Measurements from ENCODE around the gene TSPAN11. TPM values are rescaled to one million over a fixed set of nuclear protein-coding genes. Genes with fewer than 3 reads are reported as not detected.
"Not testable (repeated sequence)": the region's sequence is repeated elsewhere in the genome, so short reads cannot be mapped to it uniquely, and the experiment has no call there.

Gene TSPAN11
- total and polyA plus RNA-seq, 7 experiments from 2014 or later: not detected

GRCh38 chr12:31023271-31023724 is 96.8 kb downstream of the TSPAN11 start:
- H3K36me3 ChIP-seq (ENCODE audit: control insufficient read depth in 2 of 3, insufficient read depth in 3 of 3, low read length in 3 of 3): no peaks in the 10 kb centered on the region
- ATAC-seq (no peak), DNase-seq (no peak)
- H3K4me3 Mint-ChIP-seq: no peak overlapping the region
- H3K9me3 ChIP-seq (ENCODE audit: control insufficient read depth in 2 of 3, low read length in 3 of 3): no peaks in the 10 kb centered on the region
- H3K4me1 ChIP-seq (ENCODE audit: control insufficient read depth in 2 of 2, insufficient read depth in 2 of 2, low read length in 2 of 2): no peaks in the 10 kb centered on the region
- ChIA-PET CTCF (no interaction called here), POLR2A (no interaction called here)
- no peak overlapping the region for H3K27ac ChIP-seq (ENCODE audit: low read depth, low read length)
- H3K4me3 ChIP-seq (ENCODE audit: low read length): no peak overlapping the region
- peaks cover 0 to 9% (median 2%) of the 10 kb centered on the region in 11 donors for H3K9me3 Mint-ChIP-seq
- intact Hi-C loops (cut with micrococcal nuclease): no loop called here
- H3K27ac Mint-ChIP-seq: no peak overlapping the region
- peaks cover 0 to 3% (median 0%) of the 10 kb centered on the region in 5 donors for H3K36me3 Mint-ChIP-seq
- H3K27me3 Mint-ChIP-seq: peaks cover 0 to 25% (median 0%) of the 10 kb centered on the region in 5 donors
- H3K27me3 ChIP-seq (ENCODE audit: control insufficient read depth in 2 of 2, insufficient read depth in 2 of 2, low read length in 2 of 2): no peaks in the 10 kb centered on the region
- H3K4me1 Mint-ChIP-seq: no peaks in the 10 kb centered on the region

- intact Hi-C loops (cut with micrococcal nuclease): no loop called here
- H3K27me3 Mint-ChIP-seq: peaks cover 0 to 24% (median 0%) of the 10 kb centered on the region in 5 donors
- peaks cover 0 to 9% (median 2%) of the 10 kb centered on the region in 11 donors for H3K9me3 Mint-ChIP-seq
- H3K4me1 Mint-ChIP-seq: no peaks in the 10 kb centered on the region
- peaks cover 0 to 3% (median 0%) of the 10 kb centered on the region in 5 donors for H3K36me3 Mint-ChIP-seq
- no peaks in the 10 kb centered on the region for H3K36me3 ChIP-seq (ENCODE audit: control insufficient read depth in 2 of 3, insufficient read depth in 3 of 3, low read length in 3 of 3)
- ATAC-seq (no peak), DNase-seq (no peak)
- H3K27ac ChIP-seq (ENCODE audit: low read depth, low read length): no peak overlapping the region
- no peaks in the 10 kb centered on the region for H3K9me3 ChIP-seq (ENCODE audit: control insufficient read depth in 2 of 3, low read length in 3 of 3)
- POLR2A ChIA-PET: no interaction called here
- no peak overlapping the region for H3K4me3 ChIP-seq (ENCODE audit: low read length)
- no peak overlapping the region for H3K4me3 Mint-ChIP-seq
- H3K27ac Mint-ChIP-seq: no peak overlapping the region
- no peaks in the 10 kb centered on the region for H3K4me1 ChIP-seq (ENCODE audit: control insufficient read depth in 2 of 2, insufficient read depth in 2 of 2, low read length in 2 of 2)
- CTCF ChIA-PET: no interaction called here
- no peaks in the 10 kb centered on the region for H3K27me3 ChIP-seq (ENCODE audit: control insufficient read depth in 2 of 2, insufficient read depth in 2 of 2, low read length in 2 of 2)
Measured at GRCh38 chr12:31026202-31026601, 99.7 kb downstream of the TSPAN11 start.

DNA sequence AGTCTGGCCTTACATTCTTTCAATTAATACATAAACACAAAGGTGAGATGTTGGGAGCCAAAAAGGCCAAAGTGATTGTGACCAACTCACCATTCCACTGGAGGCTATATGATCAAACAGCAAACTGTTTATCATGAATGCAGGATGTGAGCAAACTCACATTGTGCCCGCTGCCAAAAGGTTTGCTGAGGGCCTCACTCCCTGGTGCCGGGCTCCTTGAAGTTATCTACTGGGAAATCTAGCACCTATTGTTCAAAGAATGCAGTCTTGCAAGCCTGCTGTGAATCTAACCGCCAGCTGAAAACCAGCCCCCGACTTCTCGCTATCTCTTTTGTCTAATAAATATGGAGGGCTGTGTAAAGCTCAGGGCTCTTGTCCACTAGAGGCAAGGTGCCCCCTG is 100.5 kb downstream of the TSPAN11 start:
- CTCF ChIA-PET, ATAC-seq: not testable (repeated sequence)

DNA sequence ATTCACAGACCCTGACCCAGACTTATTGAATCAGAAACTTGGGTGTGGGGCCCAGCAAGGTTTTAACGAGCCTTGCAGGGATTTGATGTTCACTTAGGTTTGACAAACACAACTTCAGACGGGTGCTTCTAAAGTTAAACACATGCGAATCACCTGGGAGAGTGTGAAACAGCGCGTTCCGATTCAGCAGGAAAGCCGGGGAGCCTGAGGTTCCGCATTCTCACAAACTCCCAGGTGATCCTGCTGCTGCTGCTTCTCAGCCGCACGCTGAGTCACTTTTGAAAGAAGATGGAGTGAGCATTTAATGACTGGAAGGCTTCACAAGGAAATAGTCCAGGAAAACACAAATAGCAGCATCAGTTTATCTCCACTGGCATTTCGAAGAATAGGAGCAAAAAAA is 102.9 kb downstream of the TSPAN11 start:
- H3K4me1 Mint-ChIP-seq: no peaks in the 10 kb centered on the region
- ATAC-seq: no peak
- Histone ChIP-seq H3K27me3 (ENCODE audit: control insufficient read depth in 2 of 2, insufficient read depth in 2 of 2, low read length in 2 of 2) (no peaks in the 10 kb centered on the region), H3K4me3 (ENCODE audit: low read length) (no peak overlapping the region), H3K36me3 (ENCODE audit: control insufficient read depth in 2 of 3, insufficient read depth in 3 of 3, low read length in 3 of 3) (no peaks in the 10 kb centered on the region), H3K27ac (ENCODE audit: low read depth, low read length) (no peak overlapping the region), H3K9me3 (ENCODE audit: control insufficient read depth in 2 of 3, low read length in 3 of 3) (no peaks in the 10 kb centered on the region), H3K4me1 (ENCODE audit: control insufficient read depth in 2 of 2, insufficient read depth in 2 of 2, low read length in 2 of 2) (no peaks in the 10 kb centered on the region)
- intact Hi-C loops (cut with micrococcal nuclease): no loop called here
- DNase-seq: no peak
- H3K27me3 Mint-ChIP-seq: peaks cover 0 to 20% (median 5%) of the 10 kb centered on the region in 5 donors
- no peak overlapping the region for H3K27ac Mint-ChIP-seq
- H3K4me3 Mint-ChIP-seq: no peak overlapping the region
- POLR2A ChIA-PET: no interaction called here
- peaks cover 0 to 9% (median 0%) of the 10 kb centered on the region in 11 donors for H3K9me3 Mint-ChIP-seq
- CTCF ChIA-PET: no interaction called here
- H3K36me3 Mint-ChIP-seq: peaks cover 0 to 3% (median 0%) of the 10 kb centered on the region in 5 donors

More for the DNA sequence above, 100.5 kb downstream of the TSPAN11 start:
- H3K27ac Mint-ChIP-seq; H3K27ac ChIP-seq (ENCODE audit: low read depth, low read length); H3K4me3 ChIP-seq (ENCODE audit: low read length); H3K9me3 ChIP-seq (ENCODE audit: control insufficient read depth in 2 of 3, low read length in 3 of 3); H3K36me3 ChIP-seq (ENCODE audit: control insufficient read depth in 2 of 3, insufficient read depth in 3 of 3, low read length in 3 of 3); intact Hi-C loops (cut with micrococcal nuclease); H3K36me3 Mint-ChIP-seq; H3K9me3 Mint-ChIP-seq; H3K4me1 ChIP-seq (ENCODE audit: control insufficient read depth in 2 of 2, insufficient read depth in 2 of 2, low read length in 2 of 2); POLR2A ChIA-PET; H3K4me1 Mint-ChIP-seq; DNase-seq; H3K4me3 Mint-ChIP-seq; H3K27me3 ChIP-seq (ENCODE audit: control insufficient read depth in 2 of 2, insufficient read depth in 2 of 2, low read length in 2 of 2): not testable (repeated sequence)
- peaks cover 0 to 22% (median 3%) of the 10 kb centered on the region in 5 donors for H3K27me3 Mint-ChIP-seq

DNA sequence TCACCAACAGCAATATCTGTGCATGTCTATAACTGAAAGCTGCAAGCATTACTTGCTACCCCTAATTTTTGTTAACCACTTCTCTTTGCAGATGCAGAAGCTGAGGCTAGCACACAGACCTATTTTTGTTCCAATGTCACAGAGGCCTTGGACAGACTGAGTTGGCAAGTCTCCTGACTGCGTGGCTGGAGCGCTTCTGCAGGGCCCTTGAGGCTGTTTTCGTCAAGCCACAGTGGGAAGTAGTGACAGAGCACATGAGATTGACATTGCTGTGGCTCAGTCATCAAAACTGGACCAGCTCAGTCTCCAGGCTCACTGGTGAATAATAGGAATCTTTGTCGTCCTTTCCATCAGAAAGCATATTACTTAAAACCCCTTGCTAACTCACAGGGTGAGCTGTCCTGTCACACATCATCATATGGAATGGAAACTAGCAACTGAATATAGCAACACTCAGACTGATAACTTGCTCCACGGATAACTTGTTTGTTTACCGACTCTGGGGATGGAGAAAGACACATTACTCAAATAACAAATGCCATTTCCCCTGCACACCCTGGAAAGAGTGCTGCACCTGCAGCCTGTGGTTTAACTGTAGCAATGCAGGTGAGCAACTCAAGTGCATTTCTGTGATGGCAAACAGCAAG is 103.5 kb downstream of the TSPAN11 start:
- DNase-seq (no peak), ATAC-seq (no peak)
- no peaks in the 10 kb centered on the region for H3K36me3 ChIP-seq (ENCODE audit: control insufficient read depth in 2 of 3, insufficient read depth in 3 of 3, low read length in 3 of 3)
- Mint-ChIP-seq H3K4me1 (no peaks in the 10 kb centered on the region), H3K9me3 (peaks cover 0 to 9% (median 0%) of the 10 kb centered on the region in 11 donors), H3K27me3 (peaks cover 0 to 20% (median 5%) of the 10 kb centered on the region in 5 donors), H3K27ac (no peak overlapping the region), H3K36me3 (peaks cover 0 to 3% (median 0%) of the 10 kb centered on the region in 5 donors), H3K4me3 (no peak overlapping the region)
- no peaks in the 10 kb centered on the region for H3K27me3 ChIP-seq (ENCODE audit: control insufficient read depth in 2 of 2, insufficient read depth in 2 of 2, low read length in 2 of 2)
- intact Hi-C loops (cut with micrococcal nuclease): no loop called here
- no peaks in the 10 kb centered on the region for H3K9me3 ChIP-seq (ENCODE audit: control insufficient read depth in 2 of 3, low read length in 3 of 3)
- H3K4me1 ChIP-seq (ENCODE audit: control insufficient read depth in 2 of 2, insufficient read depth in 2 of 2, low read length in 2 of 2): no peaks in the 10 kb centered on the region
- ChIA-PET POLR2A (no interaction called here), CTCF (no interaction called here)
- H3K4me3 ChIP-seq (ENCODE audit: low read length): no peak overlapping the region
- no peak overlapping the region for H3K27ac ChIP-seq (ENCODE audit: low read depth, low read length)

DNA sequence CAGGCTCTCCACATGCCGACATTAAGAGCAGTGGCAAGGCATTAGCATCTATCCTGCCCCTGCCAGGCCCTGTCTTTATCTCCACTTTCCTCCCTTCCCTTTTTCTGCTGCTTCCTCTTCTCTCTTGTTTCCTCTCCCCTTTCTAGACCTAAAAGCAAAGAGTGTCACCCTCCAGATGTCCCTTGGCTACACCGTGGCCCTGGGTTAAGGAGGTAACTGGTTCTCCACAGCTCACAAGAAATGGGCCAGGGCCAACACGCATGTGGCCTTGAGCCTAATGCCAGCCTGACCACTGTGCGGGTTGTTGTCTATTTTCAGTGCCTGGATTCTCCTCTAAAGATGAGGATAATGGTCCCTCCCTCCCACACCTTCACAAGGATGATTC is 105.4 kb downstream of the TSPAN11 start:
- ChIA-PET POLR2A (no interaction called here), CTCF (no interaction called here)
- Mint-ChIP-seq H3K4me1 (peaks cover 0 to 3% (median 0%) of the 10 kb centered on the region in 7 donors), H3K27ac (no peak overlapping the region), H3K9me3 (peaks cover 0 to 5% (median 0%) of the 10 kb centered on the region in 11 donors), H3K36me3 (no peaks in the 10 kb centered on the region), H3K4me3 (no peak overlapping the region), H3K27me3 (peaks cover 0 to 26% (median 10%) of the 10 kb centered on the region in 5 donors)
- Histone ChIP-seq H3K4me3 (ENCODE audit: low read length) (no peak overlapping the region), H3K4me1 (ENCODE audit: control insufficient read depth in 2 of 2, insufficient read depth in 2 of 2, low read length in 2 of 2) (no peaks in the 10 kb centered on the region), H3K36me3 (ENCODE audit: control insufficient read depth in 2 of 3, insufficient read depth in 3 of 3, low read length in 3 of 3) (no peaks in the 10 kb centered on the region), H3K9me3 (ENCODE audit: control insufficient read depth in 2 of 3, low read length in 3 of 3) (no peaks in the 10 kb centered on the region), H3K27ac (ENCODE audit: low read depth, low read length) (no peak overlapping the region), H3K27me3 (ENCODE audit: control insufficient read depth in 2 of 2, insufficient read depth in 2 of 2, low read length in 2 of 2) (no peaks in the 10 kb centered on the region)
- intact Hi-C loops (cut with micrococcal nuclease): no loop called here
- DNase-seq: no peak
- ATAC-seq: no peak

- ATAC-seq (no peak), DNase-seq (no peak)
- no peaks in the 10 kb centered on the region for H3K4me1 ChIP-seq (ENCODE audit: control insufficient read depth in 2 of 2, insufficient read depth in 2 of 2, low read length in 2 of 2)
- H3K27me3 ChIP-seq (ENCODE audit: control insufficient read depth in 2 of 2, insufficient read depth in 2 of 2, low read length in 2 of 2): no peaks in the 10 kb centered on the region
- no peaks in the 10 kb centered on the region for H3K36me3 ChIP-seq (ENCODE audit: control insufficient read depth in 2 of 3, insufficient read depth in 3 of 3, low read length in 3 of 3)
- peaks cover 0 to 26% (median 12%) of the 10 kb centered on the region in 5 donors for H3K27me3 Mint-ChIP-seq
- intact Hi-C loops (cut with micrococcal nuclease): no loop called here
- no peak overlapping the region for H3K27ac ChIP-seq (ENCODE audit: low read depth, low read length)
- POLR2A ChIA-PET: no interaction called here
- CTCF ChIA-PET: no interaction called here
- peaks cover 0 to 3% (median 0%) of the 10 kb centered on the region in 7 donors for H3K4me1 Mint-ChIP-seq
- H3K4me3 Mint-ChIP-seq: no peak overlapping the region
- H3K9me3 ChIP-seq (ENCODE audit: control insufficient read depth in 2 of 3, low read length in 3 of 3): no peaks in the 10 kb centered on the region
- H3K27ac Mint-ChIP-seq: no peak overlapping the region
- H3K9me3 Mint-ChIP-seq: no peaks in the 10 kb centered on the region
- H3K36me3 Mint-ChIP-seq: no peaks in the 10 kb centered on the region
- H3K4me3 ChIP-seq (ENCODE audit: low read length): no peak overlapping the region
Measured at GRCh38 chr12:31033146-31033545, 106.6 kb downstream of the TSPAN11 start.

Measured in naive thymus-derived CD4-positive, alpha-beta T cell (primary cell).